GM12878 (cell line): ENCODE measurements around the gene ADAT3. TPM values are rescaled to one million over a fixed set of nuclear protein-coding genes. Genes with fewer than 3 reads are reported as not detected.

Source experiments
- ATAC-seq: fragments of 200-7000 bp; cut with Tn5 transposase; 3 replicates; pipeline ENCODE4 v1.9.1; 2020; ENCODE audit warnings: mild to moderate bottlenecking, moderate library complexity
- BruUV-seq: library from RNA; stranded (reverse); fragments of 400-500 nt; replicated peaks from 2 replicates; lab custom pipeline; 2021; lab: Mats Ljungman, UMichigan
- CTCF ChIA-PET: fragments of 300-600 bp; sonication (Branson Sonifier 250); formaldehyde crosslinking; extraction: SDS; loops from one replicate; lab custom pipeline; 2021; ENCODE audit warnings: inconsistent platforms; lab: Yijun Ruan, JAX
- POLR2A ChIA-PET: fragments of 350-600 bp; formaldehyde crosslinking; extraction: SDS; loops from one replicate; lab custom pipeline; 2021; ENCODE audit warnings: inconsistent platforms; lab: Charles Lee
- RAD21 ChIA-PET: fragments of 300-600 bp; sonication (Branson Sonifier 250); formaldehyde crosslinking; loops from one replicate; lab custom pipeline; 2023; ENCODE audit warnings: antibody characterized with exemption; ENCODE audit not compliant: unreplicated experiment; lab: Charles Lee
- SMC1A ChIA-PET: fragments of 300-600 bp; sonication (Branson Sonifier 250); formaldehyde crosslinking; loops from one replicate; lab custom pipeline; 2023; ENCODE audit not compliant: unreplicated experiment, uncharacterized antibody; lab: Charles Lee
- DNase-seq: peaks from one replicate; pipeline ENCODE4 v3.0.0-alpha.2; 2011; ENCODE audit warnings: low read depth, low spot score
- FAIRE-seq: peaks from 3 replicates; lab custom pipeline; 2011; peaks lifted over from hg19 to GRCh38; lab: Jason Lieb, UNC
- H2AFZ ChIP-seq: 2 replicates; pipeline ENCODE4 v1.6.0; 2011; ENCODE audit warnings: low read depth, low read length, control low read depth; ENCODE audit not compliant: control insufficient read depth
- H3K27ac ChIP-seq: 2 replicates; pipeline ENCODE4 v1.5.1; 2011; ENCODE audit warnings: control low read depth; ENCODE audit not compliant: control insufficient read depth, insufficient read depth
- H3K27me3 ChIP-seq, 2 experiments: replicated peaks in 1 of 2; 2 replicates each; pipeline versions ENCODE4 v1.6.0 to v1.6.1; 2011; ENCODE audit warnings: low read length in 1 of 2; ENCODE audit not compliant: control insufficient read depth in 2 of 2, insufficient read depth in 2 of 2
- H3K36me3 ChIP-seq, 2 experiments: 2 replicates each; pipeline ENCODE4 v1.5.1; 2011; ENCODE audit warnings: low read length in 1 of 2; ENCODE audit not compliant: control insufficient read depth in 2 of 2, insufficient read depth in 2 of 2
- H3K4me1 ChIP-seq: 2 replicates; pipeline ENCODE4 v1.6.1; 2011; ENCODE audit warnings: mild to moderate bottlenecking, low read length, moderate library complexity, mixed read lengths; ENCODE audit not compliant: control insufficient read depth, insufficient read depth
- H3K4me2 ChIP-seq: 2 replicates; pipeline ENCODE4 v1.6.0; 2011; ENCODE audit warnings: control low read depth; ENCODE audit not compliant: control insufficient read depth, insufficient read depth
- H3K4me3 ChIP-seq: fragments of 200-600 bp; sonication (generic); 2 replicates; pipeline ENCODE4 v1.5.1; 2016
- H3K79me2 ChIP-seq: 2 replicates; pipeline ENCODE4 v1.6.0; 2011; ENCODE audit warnings: low read length; ENCODE audit not compliant: control insufficient read depth, insufficient read depth
- H3K9ac ChIP-seq: 2 replicates; pipeline ENCODE4 v1.8.0; 2011; ENCODE audit warnings: low read length, control low read depth, mixed read lengths; ENCODE audit not compliant: control insufficient read depth, insufficient read depth
- H3K9me3 ChIP-seq: replicated peaks from 3 replicates; pipeline ENCODE4 v1.5.1; 2011; ENCODE audit warnings: mild to moderate bottlenecking, low read length; ENCODE audit not compliant: control insufficient read depth, insufficient read depth
- H4K20me1 ChIP-seq: 2 replicates; pipeline ENCODE4 v1.6.0; 2011; ENCODE audit not compliant: control insufficient read depth, insufficient read depth
- BCLAF1 ChIP-seq: fragments of 450-650 bp; IDR thresholded peaks from 2 replicates; pipeline ENCODE4 v1.6.1; 2017; ENCODE audit warnings: antibody characterized with exemption, mild to moderate bottlenecking, moderate library complexity
- LARP7 ChIP-seq: fragments of 450-650 bp; IDR thresholded peaks from 2 replicates; pipeline ENCODE4 v1.6.1; 2017; ENCODE audit warnings: mild to moderate bottlenecking
- MEF2A ChIP-seq: IDR thresholded peaks from 2 replicates; pipeline ENCODE4 v1.6.1; 2011; ENCODE audit warnings: low read depth, mild to moderate bottlenecking, low read length, moderate library complexity; ENCODE audit not compliant: insufficient read depth
- NR2C2 ChIP-seq: IDR thresholded peaks from 2 replicates; pipeline ENCODE4 v1.6.1; 2011; ENCODE audit warnings: borderline replicate concordance, low read depth; ENCODE audit not compliant: control insufficient read depth, insufficient read length
- POU2F2 ChIP-seq: IDR thresholded peaks from 3 replicates; pipeline ENCODE4 v1.6.1; 2011; ENCODE audit warnings: low read depth, mild to moderate bottlenecking, low read length, borderline replicate concordance
- TBL1XR1 ChIP-seq: IDR thresholded peaks from 2 replicates; pipeline ENCODE4 v1.6.1; 2012; ENCODE audit warnings: low read depth, low read length, improper control_type of control experiment
- USF2 ChIP-seq: IDR thresholded peaks from 2 replicates; pipeline ENCODE4 v1.6.1; 2011; ENCODE audit warnings: low read depth, low read length, improper control_type of control experiment, borderline replicate concordance
- WGBS: methylation state at CpG from one replicate; pipeline ENCODE4 v1.1.6; 2016; ENCODE audit warnings: low lambda C conversion rate; ENCODE audit not compliant: insufficient replicate concordance, insufficient coverage; ENCODE audit errors: missing lambda C conversion rate; 5-methylcytosine and 5-hydroxymethylcytosine counted together
- in situ Hi-C: fragments of 300-500 bp; cut with MboI; formaldehyde crosslinking; loops from 9 replicates; pipeline ENCODE4 v1.14.3; 2018; ENCODE audit warnings: mixed read lengths
- intact Hi-C: fragments of 100-400 bp; cut with micrococcal nuclease; formaldehyde crosslinking; loops from one replicate; pipeline ENCODE4 v1.14.2; 2022; ENCODE audit not compliant: unreplicated experiment
- polyA plus RNA-seq, 11 experiments: library from polyadenylated mRNA; depleted of rRNA in 4 of 11; unstranded in 6 of 11; stranded (reverse) in 5 of 11; fragments of >200 nt; fragmentation: Nextera tagmentation in 4 of 11; fragmentation: Illumina TruSeq in 1 of 11; extraction: Ambion mirVana in 4 of 11; extraction: Trizol in 1 of 11; gene quantifications; 1 replicate in 1 of 11; 2 replicates in 10 of 11; pipeline versions ENCODE4 v1.2.1 to v1.2.3, GENCODE V29; 2011 to 2016; ENCODE audit warnings: inconsistent platforms in 2 of 11, missing spikeins in 2 of 11, low read depth in 1 of 11
- total RNA-seq, 4 experiments: library from RNA; depleted of rRNA in 3 of 4; stranded (reverse); fragments of >200 nt in 3 of 4; fragmentation: Illumina TruSeq in 1 of 4; extraction: Trizol in 1 of 4; gene quantifications; 2 replicates each; pipeline versions ENCODE4 v1.2.1 to v1.2.3, GENCODE V29; 2013 to 2021

Gene ADAT3
- total and polyA plus RNA-seq, 10 of the 15 experiments (the other 5 are each of a cell fraction or from before 2014, with no cell fraction given), result 0.27 to 11.8 (median 7.7) TPM; not detected in 3

- FAIRE-seq, result no peak
- WGBS, result 87% methylated on average over 23 of the region's 25 CpGs
- Histone ChIP-seq H3K27me3 (no peaks in the 10 kb centered on the region), H3K9me3 (no peaks in the 10 kb centered on the region), H3K27ac (no peak overlapping the region), H3K4me2 (peak overlapping the region; percentile 76), H2AFZ (no peak overlapping the region), H3K9ac (no peak overlapping the region), H3K4me3 (no peak overlapping the region), H3K4me1 (peaks cover 3% of the 10 kb centered on the region; the same call in 1 of the 2 replicates), H3K79me2 (peaks cover 39% of the 10 kb centered on the region), H3K36me3 (peaks cover 3 to 9% of the 10 kb centered on the region in 2 experiments; a peak in 3 of 4 replicates), H4K20me1 (no peaks in the 10 kb centered on the region)
- no TSS peak for BruUV-seq
- ChIA-PET SMC1A (no interaction called here), CTCF (no interaction called here), POLR2A (no interaction called here), RAD21 (no interaction called here)
- in situ Hi-C loops (loop anchor here (25.0 kb wide), 1 partner anchor 1489 kb away; the partner anchor contains the start of gene NFIC), intact Hi-C loops (no loop called here)
- TF ChIP-seq POU2F2 (no peak), BCLAF1 (no peak), MEF2A (no peak), LARP7 (no peak), USF2 (no peak), NR2C2 (no peak), TBL1XR1 (no peak)
- DNase-seq, result no peak
- no peak for ATAC-seq
Measured at GRCh38 chr19:1872807-1873523, 32.2 kb upstream of the ADAT3 start.
